Measurements from ENCODE around the gene SYNE2.

Gene SYNE2

GRCh38 chr14:63912286-63912685, 59.5 kb downstream of the SYNE2 start:
- DNase-seq, result no peak

GRCh38 chr14:63918411-63918810, 65.6 kb downstream of the SYNE2 start:
- DNase-seq, result no peak

GRCh38 chr14:63922696-63923421, 70.1 kb downstream of the SYNE2 start:
- DNase-seq, result no peak

- no peak for DNase-seq
These were observed 70.6 kb downstream of the SYNE2 start for GRCh38 chr14:63923422-63923752.

GRCh38 chr14:63924375-63924774, 71.6 kb downstream of the SYNE2 start:
- DNase-seq, result no peak

GRCh38 chr14:63926641-63927040, 73.8 kb downstream of the SYNE2 start:
- DNase-seq, result no peak

- DNase-seq, result no peak
These were observed 76.0 kb downstream of the SYNE2 start for GRCh38 chr14:63928744-63929174.

- no peak for DNase-seq
These were observed 80.3 kb downstream of the SYNE2 start for GRCh38 chr14:63933110-63933509.

- DNase-seq, result no peak
These were observed 80.9 kb downstream of the SYNE2 start for GRCh38 chr14:63933711-63934110.

GRCh38 chr14:63938198-63939005, 85.6 kb downstream of the SYNE2 start:
- DNase-seq, result no peak

- DNase-seq, result no peak
These were observed 86.1 kb downstream of the SYNE2 start for GRCh38 chr14:63939006-63939270.

GRCh38 chr14:63940387-63940786, 87.6 kb downstream of the SYNE2 start:
- no peak for DNase-seq

- DNase-seq, result no peak
These were observed 88.2 kb downstream of the SYNE2 start for GRCh38 chr14:63941023-63941422.

GRCh38 chr14:63949696-63950095, 96.9 kb downstream of the SYNE2 start:
- DNase-seq, result no peak

- DNase-seq, result no peak
These were observed 98.2 kb downstream of the SYNE2 start for GRCh38 chr14:63951021-63951420.

GRCh38 chr14:63951429-63951828, 98.6 kb downstream of the SYNE2 start:
- DNase-seq, result no peak

GRCh38 chr14:63952053-63952932, 99.5 kb downstream of the SYNE2 start:
- DNase-seq, result no peak

GRCh38 chr14:63952933-63953437, 100.2 kb downstream of the SYNE2 start:
- DNase-seq, result no peak

- no peak for DNase-seq
These were observed 103.5 kb downstream of the SYNE2 start for GRCh38 chr14:63956326-63956725.

- no peak for DNase-seq
These were observed 108.2 kb downstream of the SYNE2 start for GRCh38 chr14:63960926-63961567.

GRCh38 chr14:63962906-63963305, 110.1 kb downstream of the SYNE2 start:
- DNase-seq, result no peak

- no peak for DNase-seq
These were observed 110.6 kb downstream of the SYNE2 start for GRCh38 chr14:63963439-63963838.

GRCh38 chr14:63964113-63964512, 111.3 kb downstream of the SYNE2 start:
- no peak for DNase-seq

Data from effector CD8-positive, alpha-beta T cell (primary cell).